Ectodermal cell (in vitro differentiated cells): Measurements from ENCODE around the gene PADI4.

Experiments used
- H3K27ac ChIP-seq: 2 replicates; pipeline ENCODE4 v1.7.0; 2013; ENCODE audit warnings: mild to moderate bottlenecking, low read depth, low read length; ENCODE audit not compliant: insufficient read depth, poor library complexity, severe bottlenecking
- H3K27me3 ChIP-seq: 2 replicates; pipeline ENCODE4 v1.7.0; 2013; ENCODE audit warnings: mild to moderate bottlenecking, low read length; ENCODE audit not compliant: insufficient read depth, control insufficient read depth, poor library complexity, severe bottlenecking
- H3K36me3 ChIP-seq: one replicate; pipeline ENCODE4 v1.7.0; 2013; ENCODE audit warnings: low read length; ENCODE audit not compliant: control insufficient read depth, insufficient read depth
- H3K4me1 ChIP-seq: one replicate; pipeline ENCODE4 v1.7.0; 2013; ENCODE audit warnings: low read length; ENCODE audit not compliant: control insufficient read depth, insufficient read depth
- H3K4me3 ChIP-seq: 2 replicates; pipeline ENCODE4 v1.7.0; 2013; ENCODE audit warnings: low read depth, low read length, control low read depth; ENCODE audit not compliant: insufficient read depth
- H3K9me3 ChIP-seq: 2 replicates; pipeline ENCODE4 v1.7.0; 2013; ENCODE audit warnings: mild to moderate bottlenecking, low read length, moderate library complexity; ENCODE audit not compliant: control insufficient read depth
- WGBS, 2 experiments: methylation state at CpG; one replicate each; pipeline ENCODE4 v1.1.7; 2013; ENCODE audit warnings: missing lambda C conversion rate in 2 of 2; 5-methylcytosine and 5-hydroxymethylcytosine counted together

Gene PADI4

DNA sequence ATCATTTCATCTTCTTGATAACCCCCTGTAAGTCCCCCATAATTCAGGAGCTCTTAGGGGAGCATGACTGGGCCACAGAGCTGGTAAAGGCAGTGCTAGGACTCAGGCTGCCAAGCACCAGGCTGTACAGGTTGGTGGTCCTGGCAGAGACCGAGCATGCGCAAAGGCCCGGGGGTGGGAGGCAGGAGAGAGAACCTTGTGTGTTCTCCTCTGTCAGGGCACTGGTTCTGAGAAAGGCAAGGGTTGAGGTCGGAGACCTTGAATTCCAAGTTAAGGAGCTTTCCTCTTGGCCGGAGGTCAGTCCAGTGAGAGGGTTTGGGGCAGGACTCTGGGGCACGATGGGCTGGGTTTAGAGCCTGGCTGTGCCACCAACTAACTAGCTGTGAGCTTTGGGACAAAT lies 35.9 kb upstream of the PADI4 start:
- no peak overlapping the region for H3K4me3 ChIP-seq
- no peaks in the 10 kb centered on the region for H3K9me3 ChIP-seq
- WGBS, 2 experiments = 95 to 96% methylated on average over 6 of the region's 6 CpGs

DNA sequence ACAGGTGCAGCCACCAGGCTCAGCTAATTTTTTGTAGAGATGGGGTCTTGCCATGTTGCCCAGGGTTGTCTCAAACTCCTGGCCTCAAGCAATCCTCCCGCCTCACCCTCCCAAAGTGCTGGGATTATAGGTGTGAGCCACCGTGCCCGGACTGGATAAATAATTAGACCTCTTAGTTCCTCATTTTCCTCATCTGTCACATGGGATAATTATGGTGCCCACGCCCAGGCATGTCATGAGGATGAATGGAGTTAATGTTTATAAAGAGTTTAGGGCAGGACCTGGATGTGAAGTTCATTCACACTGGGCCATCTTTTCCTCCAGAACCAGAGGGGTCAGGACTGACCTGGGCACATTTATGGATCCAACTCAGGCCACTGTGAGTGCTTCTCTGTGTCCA lies 35.4 kb upstream of the PADI4 start:
- Histone ChIP-seq H3K4me1 (no peaks in the 10 kb centered on the region), H3K36me3 (no peaks in the 10 kb centered on the region), H3K27me3 (no peaks in the 10 kb centered on the region), H3K9me3 (no peaks in the 10 kb centered on the region), H3K4me3 (no peak overlapping the region), H3K27ac (no peak overlapping the region)
- 87 to 100% methylated on average over 4 of the region's 4 CpGs for WGBS, 2 experiments

More for the DNA sequence above, 35.9 kb upstream of the PADI4 start:
- no peak overlapping the region for H3K27ac ChIP-seq
- H3K27me3 ChIP-seq = no peaks in the 10 kb centered on the region
- H3K36me3 ChIP-seq = no peaks in the 10 kb centered on the region
- H3K4me1 ChIP-seq = no peaks in the 10 kb centered on the region

DNA sequence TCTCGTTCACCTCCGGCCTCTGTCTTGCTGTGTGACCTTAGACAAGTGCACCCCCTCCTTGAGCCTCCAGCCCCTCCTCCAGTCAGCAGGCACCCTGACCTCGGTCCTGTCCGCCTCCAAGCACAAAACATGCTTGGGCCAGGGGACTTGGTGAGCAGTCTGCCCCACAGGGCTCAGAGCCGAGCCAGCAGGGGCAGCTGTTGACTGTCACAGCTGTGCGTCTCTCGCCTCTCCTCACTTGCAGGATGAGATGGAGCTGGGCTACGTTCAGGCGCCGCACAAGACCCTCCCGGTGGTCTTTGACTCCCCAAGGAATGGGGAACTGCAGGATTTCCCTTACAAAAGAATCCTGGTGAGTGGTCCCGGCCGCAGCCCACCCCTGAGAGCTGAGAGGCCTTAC lies 34.9 kb upstream of the PADI4 start:
- H3K36me3 ChIP-seq = no peaks in the 10 kb centered on the region
- no peak overlapping the region for H3K27ac ChIP-seq
- WGBS, 2 experiments = 80 to 86% methylated on average over 13 of the region's 13 CpGs
- no peaks in the 10 kb centered on the region for H3K4me1 ChIP-seq
- no peaks in the 10 kb centered on the region for H3K9me3 ChIP-seq
- no peaks in the 10 kb centered on the region for H3K27me3 ChIP-seq
- no peak overlapping the region for H3K4me3 ChIP-seq

DNA sequence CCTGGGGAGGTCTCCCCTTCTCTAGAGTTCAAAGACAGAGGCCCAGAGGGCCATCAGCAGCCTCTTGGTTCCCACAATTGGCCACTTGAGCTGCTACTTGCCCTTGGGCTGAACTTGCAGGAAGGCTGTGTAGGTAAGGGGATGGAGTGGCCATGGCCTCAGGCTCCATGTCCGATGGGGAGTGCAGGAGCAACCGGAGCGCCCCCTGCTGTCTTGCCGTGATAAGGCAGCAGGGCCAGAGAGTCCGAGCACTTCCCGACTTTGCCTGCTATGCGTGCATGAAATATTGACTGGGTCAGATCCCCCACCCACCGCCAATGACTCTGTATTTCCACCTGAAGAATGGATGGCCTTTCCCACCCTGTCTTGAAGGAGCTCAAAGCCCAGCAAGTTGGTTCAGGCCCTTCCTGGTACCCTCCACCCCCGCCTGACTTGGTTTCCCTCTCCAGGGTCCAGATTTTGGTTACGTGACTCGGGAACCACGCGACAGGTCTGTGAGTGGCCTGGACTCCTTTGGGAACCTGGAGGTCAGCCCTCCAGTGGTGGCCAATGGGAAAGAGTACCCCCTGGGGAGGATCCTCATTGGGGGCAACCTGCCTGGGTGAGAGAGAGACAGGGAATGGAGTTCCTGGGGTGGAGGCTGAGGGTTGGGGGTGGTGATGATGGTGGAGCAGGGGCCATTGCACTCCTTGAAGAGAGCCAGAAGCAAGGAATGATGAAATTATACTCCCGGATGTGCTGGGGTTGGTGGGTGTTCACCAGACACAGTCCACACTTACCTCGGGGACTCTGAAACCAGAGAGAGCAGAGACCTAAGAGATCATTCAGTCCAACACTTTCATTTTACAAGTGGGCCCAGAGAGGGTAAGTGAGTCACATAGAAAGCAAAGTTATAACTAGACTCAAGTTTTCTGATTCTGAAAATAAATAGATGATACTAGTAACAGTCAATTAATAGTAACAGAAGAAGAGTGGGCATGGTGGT lies 33.5 kb upstream of the PADI4 start:
- WGBS, 2 experiments = 50 to 52% methylated on average over 15 of the region's 15 CpGs
- Histone ChIP-seq H3K4me3 (no peak overlapping the region), H3K27me3 (no peaks in the 10 kb centered on the region), H3K9me3 (no peaks in the 10 kb centered on the region), H3K27ac (no peak overlapping the region), H3K36me3 (no peaks in the 10 kb centered on the region), H3K4me1 (no peaks in the 10 kb centered on the region)

DNA sequence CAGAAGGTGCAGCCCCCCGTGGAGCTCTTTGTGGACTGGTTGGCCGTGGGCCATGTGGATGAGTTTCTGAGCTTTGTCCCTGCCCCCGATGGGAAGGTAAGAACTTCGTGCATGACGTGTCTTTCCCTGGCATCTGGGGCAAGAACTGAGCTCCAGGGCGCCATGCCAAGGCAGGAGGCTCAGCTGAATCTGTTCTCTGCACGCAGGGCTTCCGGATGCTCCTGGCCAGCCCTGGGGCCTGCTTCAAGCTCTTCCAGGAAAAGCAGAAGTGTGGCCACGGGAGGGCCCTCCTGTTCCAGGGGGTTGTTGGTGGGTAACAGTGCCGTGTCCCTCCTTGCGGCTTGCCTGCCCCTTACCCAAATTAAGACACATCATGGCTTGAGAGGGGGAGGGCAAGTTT lies 31.4 kb upstream of the PADI4 start:
- Histone ChIP-seq H3K4me1 (no peaks in the 10 kb centered on the region), H3K4me3 (no peak overlapping the region), H3K27me3 (no peaks in the 10 kb centered on the region), H3K36me3 (no peaks in the 10 kb centered on the region), H3K9me3 (no peaks in the 10 kb centered on the region), H3K27ac (no peak overlapping the region)
- WGBS, 2 experiments = 86 to 88% methylated on average over 10 to 11 of the region's 11 CpGs

DNA sequence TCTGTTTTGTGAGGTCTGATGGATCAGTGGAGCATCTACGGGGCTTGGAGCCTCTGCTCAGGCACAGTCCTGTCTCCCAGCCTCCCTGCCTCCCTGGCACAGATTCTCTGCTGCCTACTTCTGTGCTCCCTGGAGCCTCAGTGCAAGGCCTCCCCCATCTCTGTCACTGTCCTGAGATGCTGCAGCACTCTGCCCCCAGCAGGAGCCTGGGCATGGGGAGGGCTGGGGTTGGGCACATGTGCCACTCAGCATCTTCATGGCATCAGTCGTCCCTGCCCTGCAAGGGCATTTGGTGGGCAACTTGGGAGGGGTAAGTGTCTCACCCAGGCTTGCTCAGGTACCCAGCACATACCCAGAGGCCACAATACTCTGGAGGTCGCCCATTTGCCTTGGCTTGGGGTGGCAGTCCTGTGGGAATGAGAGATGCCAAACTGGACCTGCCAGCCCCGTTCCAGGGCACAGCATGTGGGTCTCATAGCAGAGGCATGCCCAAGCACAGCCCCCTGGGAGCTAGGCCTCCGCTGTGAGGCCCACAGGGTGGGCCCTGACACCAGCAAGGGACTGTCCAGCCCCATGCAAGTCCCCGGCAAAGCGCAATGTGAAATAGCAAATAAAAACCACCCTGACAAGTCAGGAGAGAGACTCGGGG lies 30.4 kb upstream of the PADI4 start:
- Histone ChIP-seq H3K9me3 (no peaks in the 10 kb centered on the region), H3K36me3 (no peaks in the 10 kb centered on the region), H3K4me1 (no peaks in the 10 kb centered on the region), H3K4me3 (no peak overlapping the region), H3K27ac (no peak overlapping the region), H3K27me3 (no peaks in the 10 kb centered on the region)
- WGBS, 2 experiments = 87 to 89% methylated on average over 8 of the region's 8 CpGs

DNA sequence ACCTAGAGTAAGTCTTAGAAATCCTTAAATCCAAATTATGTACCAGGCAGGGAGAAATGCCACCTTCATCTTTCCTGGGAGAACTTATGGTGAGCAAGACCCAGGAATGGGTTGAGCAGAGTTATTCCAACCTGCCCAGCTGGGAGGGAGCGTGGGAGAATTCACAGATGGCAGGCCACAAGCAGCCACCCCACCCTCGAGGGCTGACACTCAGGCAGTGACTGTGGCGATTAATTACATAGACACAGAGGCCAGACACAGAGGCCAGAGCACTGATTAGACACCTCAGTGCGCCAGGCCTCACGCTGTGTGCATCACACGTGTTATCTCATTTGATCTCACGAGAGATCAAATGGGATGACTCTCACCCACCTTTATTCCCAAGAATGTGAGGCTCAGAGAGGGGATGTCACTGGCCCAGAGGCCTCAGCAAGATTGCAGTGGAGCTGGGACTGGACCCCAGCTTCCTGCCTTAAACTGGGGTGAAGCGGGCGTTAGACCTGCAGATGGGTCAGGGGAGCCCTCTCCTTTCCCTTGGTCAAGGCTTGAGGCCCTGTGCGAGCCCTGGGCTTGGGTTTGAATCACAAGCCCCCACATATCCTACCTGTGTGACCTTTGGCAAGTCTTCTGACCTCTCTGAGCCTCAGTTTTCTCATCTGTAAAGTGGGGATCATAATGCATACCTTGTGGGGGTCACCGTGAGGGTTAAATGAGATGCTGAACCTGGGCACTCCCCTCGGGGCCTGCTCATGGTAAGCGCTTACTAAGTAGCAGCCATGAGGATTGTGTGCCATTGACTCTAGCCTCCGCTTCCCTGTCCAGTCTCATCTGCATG lies 28.8 kb upstream of the PADI4 start:
- Histone ChIP-seq H3K4me3 (no peak overlapping the region), H3K27ac (no peak overlapping the region)
- 93 to 94% methylated on average over 14 of the region's 14 CpGs for WGBS, 2 experiments

DNA sequence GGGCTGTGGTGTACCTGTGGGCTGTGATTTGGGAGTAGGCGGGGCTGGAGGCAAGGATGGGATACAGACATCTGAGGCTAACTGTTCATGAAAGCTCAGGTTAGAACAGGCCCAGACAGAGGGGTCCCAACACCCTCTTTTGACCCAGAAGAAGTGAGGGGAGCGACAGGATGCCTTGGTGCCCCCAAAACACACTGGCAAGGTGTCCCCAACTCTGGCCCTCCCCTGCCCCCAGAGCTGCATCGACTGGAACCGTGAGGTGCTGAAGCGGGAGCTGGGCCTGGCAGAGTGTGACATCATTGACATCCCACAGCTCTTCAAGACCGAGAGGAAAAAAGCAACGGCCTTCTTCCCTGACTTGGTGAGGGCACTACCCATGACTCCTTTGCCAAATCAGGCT lies 27.6 kb upstream of the PADI4 start:
- H3K27ac ChIP-seq = no peak overlapping the region
- H3K9me3 ChIP-seq = no peaks in the 10 kb centered on the region
- 92 to 95% methylated on average over 7 of the region's 7 CpGs for WGBS, 2 experiments
- no peaks in the 10 kb centered on the region for H3K4me1 ChIP-seq
- no peak overlapping the region for H3K4me3 ChIP-seq
- H3K36me3 ChIP-seq = no peaks in the 10 kb centered on the region
- H3K27me3 ChIP-seq = no peaks in the 10 kb centered on the region

More for the DNA sequence above, 28.8 kb upstream of the PADI4 start:
- Histone ChIP-seq H3K36me3 (no peaks in the 10 kb centered on the region), H3K27me3 (no peaks in the 10 kb centered on the region), H3K4me1 (no peaks in the 10 kb centered on the region), H3K9me3 (no peaks in the 10 kb centered on the region)

DNA sequence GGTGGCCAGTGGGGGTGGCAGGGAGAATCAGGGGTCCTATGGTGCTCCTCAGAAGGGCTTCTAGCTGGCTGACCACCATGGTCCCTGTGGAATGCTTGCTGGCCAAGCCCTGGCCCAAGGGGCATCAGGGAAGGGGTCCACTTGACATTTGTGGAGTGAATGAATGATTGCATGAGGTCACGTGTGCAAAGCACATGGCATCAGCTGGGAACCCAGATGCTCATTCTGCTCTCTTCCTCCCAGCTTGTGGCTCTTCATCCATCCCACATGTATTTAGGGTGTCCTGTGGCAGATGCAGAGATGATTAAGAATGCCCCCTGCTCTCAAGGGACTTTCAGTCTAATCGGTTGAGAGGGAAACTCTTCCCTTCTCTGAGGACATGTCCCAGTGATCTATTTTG lies 27.1 kb upstream of the PADI4 start:
- Histone ChIP-seq H3K4me3 (no peak overlapping the region), H3K27ac (no peak overlapping the region), H3K36me3 (no peaks in the 10 kb centered on the region), H3K27me3 (no peaks in the 10 kb centered on the region), H3K9me3 (no peaks in the 10 kb centered on the region), H3K4me1 (no peaks in the 10 kb centered on the region)
- 87 to 94% methylated on average over 2 of the region's 2 CpGs for WGBS, 2 experiments

DNA sequence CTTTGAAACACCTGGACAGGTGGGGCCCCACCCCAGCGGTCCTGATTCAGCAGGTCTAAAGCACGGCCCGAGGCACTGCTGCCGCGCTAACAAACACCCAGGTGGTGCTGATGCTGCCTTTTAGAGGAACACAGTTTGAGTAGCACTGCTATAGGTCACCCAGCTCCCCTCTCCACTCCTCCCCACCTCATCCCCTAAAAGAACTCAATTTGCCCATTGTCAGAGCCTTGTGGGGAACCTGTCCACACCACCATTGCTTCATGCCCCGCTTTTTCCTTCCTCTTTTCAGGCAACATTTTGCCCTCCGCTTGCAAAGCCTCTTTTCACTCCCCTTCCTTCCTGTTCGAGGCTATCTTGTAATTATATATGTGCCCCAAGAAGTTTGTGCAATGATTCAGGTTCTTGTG lies 26.2 kb upstream of the PADI4 start:
- no peaks in the 10 kb centered on the region for H3K36me3 ChIP-seq
- H3K9me3 ChIP-seq = no peaks in the 10 kb centered on the region
- no peaks in the 10 kb centered on the region for H3K4me1 ChIP-seq
- no peaks in the 10 kb centered on the region for H3K27me3 ChIP-seq
- 83 to 88% methylated on average over 8 of the region's 8 CpGs for WGBS, 2 experiments
- H3K27ac ChIP-seq = no peak overlapping the region
- H3K4me3 ChIP-seq = no peak overlapping the region
